HCT116 (cell line): ENCODE results near the gene C4BPA. TPM values are rescaled to one million over a fixed set of nuclear protein-coding genes. Genes with fewer than 3 reads are reported as not detected.

Experiments
- ATAC-seq: fragments of 200-7000 bp; cut with Tn5 transposase; 2 replicates; pipeline ENCODE4 v1.9.1; 2020; ENCODE audit warnings: mild to moderate bottlenecking, moderate library complexity
- BruUV-seq: library from RNA; stranded (reverse); fragments of 400-500 nt; replicated peaks from 2 replicates; lab custom pipeline; 2021; lab: Mats Ljungman, UMichigan
- CTCF ChIA-PET: fragments of 300-600 bp; sonication (Branson Sonifier 250); formaldehyde crosslinking; loops from one replicate; lab custom pipeline; 2021; ENCODE audit warnings: antibody characterized with exemption; lab: Charles Lee
- POLR2A ChIA-PET: fragments of 300-600, 350-600 bp; sonication (Branson Sonifier 250); formaldehyde crosslinking; loops from one replicate; lab custom pipeline; 2021; ENCODE audit warnings: antibody characterized with exemption; lab: Charles Lee
- RAD21 ChIA-PET, 2 experiments: fragments of 300-600 bp; sonication (Branson Sonifier 250); formaldehyde crosslinking; loops; one replicate each; lab custom pipeline; 2023; ENCODE audit warnings: low total read pairs in 2 of 2; ENCODE audit not compliant: uncharacterized antibody in 2 of 2, unreplicated experiment in 2 of 2, low non-redundant PET in 1 of 2; lab: Charles Lee
- DNase-seq: peaks from one replicate; pipeline ENCODE4 v3.0.0-alpha.2; 2010; ENCODE audit warnings: low read depth, low spot score
- H2AFZ ChIP-seq: fragments of 200-600 bp; shearing (Covaris generic), sonication (generic); 2 replicates; pipeline ENCODE4 v1.6.1; 2017; ENCODE audit warnings: low read depth, mixed run types, mixed read lengths, antibody characterized with exemption, low read length; ENCODE audit not compliant: poor library complexity, severe bottlenecking
- H3K27ac ChIP-seq: 2 replicates; pipeline ENCODE4 v1.5.1; 2012; ENCODE audit warnings: low read depth, low read length
- H3K27me3 ChIP-seq: fragments of 200-600 bp; sonication (generic); 2 replicates; pipeline ENCODE4 v1.6.1; 2016; ENCODE audit warnings: mixed run types, low read length, mixed read lengths; ENCODE audit not compliant: insufficient read depth
- H3K36me3 ChIP-seq, 2 experiments: fragments of 200-500 bp in 1 of 2; fragments of 200-600 bp in 1 of 2; sonication (Bioruptor generic) in 1 of 2; sonication (generic) in 1 of 2; 2 replicates each; pipeline versions ENCODE4 v1.5.1 to v1.6.1; 2014 to 2016; ENCODE audit warnings: low read length in 2 of 2, inconsistent platforms in 1 of 2, mixed read lengths in 1 of 2, mixed run types in 1 of 2; ENCODE audit not compliant: insufficient read depth in 2 of 2, control insufficient read depth in 1 of 2
- H3K4me1 ChIP-seq, 2 experiments: fragments of 200-600 bp in 1 of 2; sonication (generic) in 1 of 2; 2 replicates each; pipeline versions ENCODE4 v1.5.1 to v1.6.1; 2012 to 2017; ENCODE audit warnings: low read length in 2 of 2, inconsistent platforms in 1 of 2, mild to moderate bottlenecking in 1 of 2, mixed read lengths in 1 of 2, mixed run types in 1 of 2, moderate library complexity in 1 of 2; ENCODE audit not compliant: insufficient read depth in 2 of 2, control insufficient read depth in 1 of 2
- H3K4me2 ChIP-seq: fragments of 200-600 bp; sonication (generic); 2 replicates; pipeline ENCODE4 v1.6.1; 2017; ENCODE audit warnings: mixed run types, low read length, mixed read lengths
- H3K4me3 ChIP-seq, 2 experiments: fragments of 200-600 bp in 1 of 2; sonication (generic) in 1 of 2; replicated peaks in 1 of 2; 2 replicates each; pipeline ENCODE4 v1.5.1; 2011 to 2016; ENCODE audit warnings: low read length in 2 of 2, control low read depth in 1 of 2, low read depth in 1 of 2, mild to moderate bottlenecking in 1 of 2, mixed read lengths in 1 of 2, mixed run types in 1 of 2
- H3K79me2 ChIP-seq: fragments of 200-600 bp; sonication (generic); 2 replicates; pipeline ENCODE4 v1.6.1; 2017; ENCODE audit warnings: mild to moderate bottlenecking, mixed run types, low read length, moderate library complexity, mixed read lengths; ENCODE audit not compliant: insufficient read depth
- H3K9ac ChIP-seq: fragments of 200-600 bp; sonication (generic); 2 replicates; pipeline ENCODE4 v1.6.1; 2016; ENCODE audit warnings: low read length, mixed read lengths
- H3K9me2 ChIP-seq: fragments of 200-600 bp; sonication (generic), shearing (Covaris generic); 2 replicates; pipeline ENCODE4 v1.6.1; 2017; ENCODE audit warnings: mixed run types, mild to moderate bottlenecking, moderate library complexity; ENCODE audit not compliant: insufficient read depth
- H3K9me3 ChIP-seq, 2 experiments: fragments of 200-500 bp in 1 of 2; fragments of 200-600 bp in 1 of 2; sonication (Bioruptor generic) in 1 of 2; sonication (generic) in 1 of 2; 2 replicates each; pipeline ENCODE4 v1.6.1; 2014 to 2017; ENCODE audit warnings: low read length in 2 of 2, mixed read lengths in 2 of 2, inconsistent platforms in 1 of 2, low read depth in 1 of 2, mild to moderate bottlenecking in 1 of 2, mixed run types in 1 of 2, moderate library complexity in 1 of 2; ENCODE audit not compliant: control insufficient read depth in 1 of 2, insufficient read depth in 1 of 2
- H4K20me1 ChIP-seq: fragments of 200-600 bp; sonication (generic), shearing (Covaris generic); 2 replicates; pipeline ENCODE4 v1.6.1; 2017; ENCODE audit warnings: mixed run types, mild to moderate bottlenecking, moderate library complexity; ENCODE audit not compliant: insufficient read depth
- CEBPB ChIP-seq: IDR thresholded peaks from 2 replicates; pipeline ENCODE4 v1.6.1; 2012; ENCODE audit warnings: low read depth
- CTCF ChIP-seq, 3 experiments: fragments of 200-600 bp in 1 of 3; sonication (generic) in 1 of 3; IDR thresholded peaks in 2 of 3; conservative IDR thresholded peaks in 1 of 3; 2 replicates each; pipeline ENCODE4 v1.5.1; 2012 to 2017; ENCODE audit warnings: low read depth in 2 of 3, low read length in 2 of 3, antibody characterized with exemption in 1 of 3, borderline replicate concordance in 1 of 3, control low read depth in 1 of 3, mild to moderate bottlenecking in 1 of 3, mixed read lengths in 1 of 3, mixed run types in 1 of 3, moderate library complexity in 1 of 3; ENCODE audit not compliant: insufficient read depth in 1 of 3
- EGR1 ChIP-seq: IDR thresholded peaks from 2 replicates; pipeline ENCODE4 v1.6.1; 2012; ENCODE audit warnings: low read depth
- ELF1 ChIP-seq: IDR thresholded peaks from 2 replicates; pipeline ENCODE4 v1.6.1; 2012; ENCODE audit warnings: low read depth, borderline replicate concordance
- EZH2 ChIP-seq: fragments of 200-600 bp; sonication (generic); IDR thresholded peaks from 2 replicates; pipeline ENCODE4 v1.6.1; 2017; ENCODE audit warnings: antibody characterized with exemption, mixed run types
- FOSL1 ChIP-seq: IDR thresholded peaks from 2 replicates; pipeline ENCODE4 v1.6.1; 2012; ENCODE audit warnings: low read depth
- JUND ChIP-seq: IDR thresholded peaks from 2 replicates; pipeline ENCODE4 v1.6.1; 2012
- MAX ChIP-seq: IDR thresholded peaks from 2 replicates; pipeline ENCODE4 v1.6.1; 2012
- POLR2A ChIP-seq: IDR thresholded peaks from 2 replicates; pipeline ENCODE4 v1.7.0; 2011; ENCODE audit warnings: borderline replicate concordance; ENCODE audit not compliant: insufficient read depth, insufficient read length; ENCODE audit errors: extremely low read depth
- POLR2AphosphoS5 ChIP-seq: IDR thresholded peaks from 2 replicates; pipeline ENCODE4 v1.6.1; 2011; ENCODE audit warnings: mild to moderate bottlenecking, low read depth, low read length, moderate library complexity
- RAD21 ChIP-seq: IDR thresholded peaks from 2 replicates; pipeline ENCODE4 v1.6.1; 2012; ENCODE audit warnings: low read depth, mild to moderate bottlenecking
- SIN3A ChIP-seq: IDR thresholded peaks from 2 replicates; pipeline ENCODE4 v1.6.1; 2012; ENCODE audit warnings: low read depth
- SP1 ChIP-seq: IDR thresholded peaks from 2 replicates; pipeline ENCODE4 v1.6.1; 2012; ENCODE audit warnings: low read depth
- SRF ChIP-seq: IDR thresholded peaks from 2 replicates; pipeline ENCODE4 v1.6.1; 2012; ENCODE audit warnings: low read depth
- TCF7L2 ChIP-seq: IDR thresholded peaks from 2 replicates; pipeline ENCODE4 v1.7.0; 2011; ENCODE audit warnings: borderline replicate concordance, inconsistent platforms; ENCODE audit not compliant: insufficient read depth, insufficient read length; ENCODE audit errors: extremely low read depth
- YY1 ChIP-seq: IDR thresholded peaks from 2 replicates; pipeline ENCODE4 v1.6.1; 2011; ENCODE audit warnings: low read length, low read depth, moderate library complexity, mild to moderate bottlenecking; ENCODE audit not compliant: insufficient replicate concordance; ENCODE audit errors: extremely low read depth
- ZFX ChIP-seq: fragments of 450-650 bp; IDR thresholded peaks from 2 replicates; pipeline ENCODE4 v1.6.1; 2017
- ZNF274 ChIP-seq: fragments of 200-500 bp; sonication (Bioruptor generic); IDR thresholded peaks from 2 replicates; pipeline ENCODE4 v1.6.1; 2014; ENCODE audit warnings: mild to moderate bottlenecking, low read depth, low read length, inconsistent platforms
- intact Hi-C: fragments of 100-400 bp; cut with micrococcal nuclease; formaldehyde crosslinking; loops from 2 replicates; pipeline ENCODE4 v1.10.0; 2022
- total RNA-seq: library from RNA; stranded (reverse); gene quantifications from one replicate; pipeline ENCODE4 v1.2.1, GENCODE V29; 2021; ENCODE audit not compliant: unreplicated experiment

Gene C4BPA
- total RNA-seq, 1 experiment from 2014 or later, result 0.32 TPM

GRCh38 chr1:207101720-207102119 lies 2.3 kb upstream of the C4BPA start:
- ChIA-PET POLR2A (no interaction called here), RAD21 (no interaction called here), CTCF (no interaction called here)
- Histone ChIP-seq H3K27ac (no peak overlapping the region), H3K36me3 (no peaks in the 10 kb centered on the region), H3K9ac (no peak overlapping the region), H3K4me1 (no peaks in the 10 kb centered on the region), H2AFZ (no peak overlapping the region), H3K9me3 (no peaks in the 10 kb centered on the region; a peak in 1 of 4 replicates), H3K27me3 (no peaks in the 10 kb centered on the region), H3K4me3 (no peak overlapping the region), H3K9me2 (no peaks in the 10 kb centered on the region), H3K4me2 (no peak overlapping the region), H3K79me2 (no peaks in the 10 kb centered on the region), H4K20me1 (no peaks in the 10 kb centered on the region)
- ATAC-seq (no peak), DNase-seq (no peak)
- intact Hi-C loops, result no loop called here
- no peak for TF ChIP-seq CTCF (IDR thresholded peaks at IDR 0.05 in 2 of 3, conservative IDR thresholded peaks at IDR 0.05 in 1 of 3; ENCODE audit: borderline replicate concordance in 1 of 3, insufficient read depth in 1 of 3, low read depth in 2 of 3, low read length in 2 of 3)
- no peak for TF ChIP-seq CEBPB
- no peak for TF ChIP-seq FOSL1
- TF ChIP-seq MAX, result no peak
- TF ChIP-seq RAD21, result no peak
- no peak for TF ChIP-seq POLR2A
- no peak for TF ChIP-seq TCF7L2
- no peak for TF ChIP-seq ELF1
- no TSS peak for BruUV-seq

DNA sequence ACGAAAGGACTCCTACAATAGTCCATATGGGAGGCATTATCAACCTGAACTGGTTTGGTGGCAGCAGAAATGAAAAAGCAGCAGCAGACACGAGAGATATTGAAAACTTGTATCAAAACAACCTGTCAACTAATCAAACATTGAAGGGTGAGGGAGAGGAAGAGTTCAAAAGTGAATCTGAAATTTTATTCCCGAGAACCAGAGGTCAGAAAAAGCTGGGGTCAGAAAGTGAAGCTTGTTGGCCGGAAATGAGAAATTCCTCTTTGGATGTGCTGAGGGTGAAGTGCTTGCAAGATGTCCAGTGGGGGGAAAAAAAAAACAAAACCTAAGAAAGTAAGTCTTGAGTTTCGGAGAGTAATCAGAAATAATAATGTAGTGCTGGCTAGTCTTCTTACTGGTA lies 1.9 kb upstream of the C4BPA start:
- BruUV-seq, result no TSS peak
- TF ChIP-seq YY1, result no peak
- TF ChIP-seq TCF7L2, result no peak
- no peak for TF ChIP-seq EZH2
- no peak for TF ChIP-seq POLR2A
- no peak for TF ChIP-seq EGR1
- no peak for TF ChIP-seq SP1
- TF ChIP-seq POLR2AphosphoS5, result no peak
- no peak for TF ChIP-seq JUND
- TF ChIP-seq SIN3A, result no peak
- TF ChIP-seq SRF, result no peak
- no peak for TF ChIP-seq ZFX
- TF ChIP-seq RAD21, result no peak
- no peak for TF ChIP-seq CTCF (IDR thresholded peaks at IDR 0.05 in 2 of 3, conservative IDR thresholded peaks at IDR 0.05 in 1 of 3; ENCODE audit: borderline replicate concordance in 1 of 3, insufficient read depth in 1 of 3, low read depth in 2 of 3, low read length in 2 of 3)
- no peak for TF ChIP-seq ZNF274

More for the DNA sequence above, 1.9 kb upstream of the C4BPA start:
- Histone ChIP-seq H3K4me3 (no peak overlapping the region), H3K36me3 (no peaks in the 10 kb centered on the region), H4K20me1 (no peaks in the 10 kb centered on the region), H2AFZ (no peak overlapping the region), H3K4me2 (no peak overlapping the region), H3K9me3 (no peaks in the 10 kb centered on the region; a peak in 1 of 4 replicates), H3K79me2 (no peaks in the 10 kb centered on the region), H3K9me2 (no peaks in the 10 kb centered on the region), H3K9ac (no peak overlapping the region), H3K27ac (no peak overlapping the region), H3K27me3 (no peaks in the 10 kb centered on the region), H3K4me1 (no peaks in the 10 kb centered on the region)
- no peak for DNase-seq
- no peak for ATAC-seq
- ChIA-PET CTCF (no interaction called here), RAD21 (no interaction called here), POLR2A (no interaction called here)
- intact Hi-C loops, result no loop called here
